ENCODE results near the gene WDR27.

WDR27 gene

GRCh38 chr6:169668203-169668847 lies 33.5 kb downstream of the WDR27 start:
- H3K4me3 ChIP-seq (ENCODE audit: low read depth, low read length): no peak overlapping the region
- in situ Hi-C loops (cut with HindIII; ENCODE audit: low sequenced_read_pairs): no loop called here
- TF ChIP-seq CTCF (IDR thresholded peaks at IDR 0.05; ENCODE audit: low read depth, low read length, missing control alignments): no peak
- no peak for DNase-seq (ENCODE audit: low read depth)

- no peak overlapping the region for H3K4me3 ChIP-seq (ENCODE audit: low read depth, low read length)
- in situ Hi-C loops (cut with HindIII; ENCODE audit: low sequenced_read_pairs): no loop called here
- TF ChIP-seq CTCF (IDR thresholded peaks at IDR 0.05; ENCODE audit: low read depth, low read length, missing control alignments): no peak
These were observed 34.1 kb downstream of the WDR27 start for GRCh38 chr6:169667716-169668115.

GRCh38 chr6:169666441-169666840 lies 35.4 kb downstream of the WDR27 start:
- in situ Hi-C loops (cut with HindIII; ENCODE audit: low sequenced_read_pairs): no loop called here
- DNase-seq (ENCODE audit: low read depth): no peak
- no peak for TF ChIP-seq CTCF (IDR thresholded peaks at IDR 0.05; ENCODE audit: low read depth, low read length, missing control alignments)
- no peak overlapping the region for H3K4me3 ChIP-seq (ENCODE audit: low read depth, low read length)

More at GRCh38 chr6:169667716-169668115, 34.1 kb downstream of the WDR27 start:
- no peak for DNase-seq (ENCODE audit: low read depth)

- in situ Hi-C loops (cut with HindIII; ENCODE audit: low sequenced_read_pairs): no loop called here
- TF ChIP-seq CTCF (IDR thresholded peaks at IDR 0.05; ENCODE audit: low read depth, low read length, missing control alignments): no peak
- no peak for DNase-seq (ENCODE audit: low read depth)
- H3K4me3 ChIP-seq (ENCODE audit: low read depth, low read length): no peak overlapping the region
These were observed 36.5 kb downstream of the WDR27 start for GRCh38 chr6:169665289-169665688.

GRCh38 chr6:169664227-169664626 lies 37.6 kb downstream of the WDR27 start:
- TF ChIP-seq CTCF (IDR thresholded peaks at IDR 0.05; ENCODE audit: low read depth, low read length, missing control alignments): no peak
- no peak overlapping the region for H3K4me3 ChIP-seq (ENCODE audit: low read depth, low read length)
- in situ Hi-C loops (cut with HindIII; ENCODE audit: low sequenced_read_pairs): no loop called here
- DNase-seq (ENCODE audit: low read depth): no peak

- H3K4me3 ChIP-seq (ENCODE audit: low read depth, low read length): no peak overlapping the region
- TF ChIP-seq CTCF (IDR thresholded peaks at IDR 0.05; ENCODE audit: low read depth, low read length, missing control alignments): no peak
- DNase-seq (ENCODE audit: low read depth): no peak
- in situ Hi-C loops (cut with HindIII; ENCODE audit: low sequenced_read_pairs): no loop called here
These were observed 38.4 kb downstream of the WDR27 start for GRCh38 chr6:169663468-169663867.
